HG02610 (cell line): ENCODE results near the gene DMBT1.

Source experiments
- ATAC-seq: cut with Tn5 transposase; IDR thresholded peaks from one replicate; pipeline ENCODE4 v1.9.1; 2021; ENCODE audit warnings: mild to moderate bottlenecking, moderate library complexity; ENCODE audit not compliant: unreplicated experiment

The DMBT1 gene

GRCh38 chr10:122643931-122644534, 83.5 kb downstream of the DMBT1 start:
- no peak for ATAC-seq

GRCh38 chr10:122646511-122647382, 86.2 kb downstream of the DMBT1 start:
- ATAC-seq, result no peak

- no peak for ATAC-seq
Observed at GRCh38 chr10:122647383-122647968, 86.9 kb downstream of the DMBT1 start.

- ATAC-seq, result no peak
Observed at GRCh38 chr10:122648599-122649428, 88.3 kb downstream of the DMBT1 start.

- no peak for ATAC-seq
Observed at GRCh38 chr10:122649903-122650302, 89.3 kb downstream of the DMBT1 start.

- no peak for ATAC-seq
Observed at GRCh38 chr10:122650331-122650730, 89.8 kb downstream of the DMBT1 start.

- ATAC-seq, result no peak
Observed at GRCh38 chr10:122655524-122656307, 95.2 kb downstream of the DMBT1 start.

- ATAC-seq, result no peak
Observed at GRCh38 chr10:122656308-122656705, 95.8 kb downstream of the DMBT1 start.

GRCh38 chr10:122656741-122657140, 96.2 kb downstream of the DMBT1 start:
- ATAC-seq, result no peak

GRCh38 chr10:122657255-122657654, 96.7 kb downstream of the DMBT1 start:
- ATAC-seq, result no peak

GRCh38 chr10:122657729-122658128, 97.2 kb downstream of the DMBT1 start:
- no peak for ATAC-seq

- ATAC-seq, result no peak
Observed at GRCh38 chr10:122658356-122659049, 97.9 kb downstream of the DMBT1 start.

GRCh38 chr10:122659126-122659525, 98.6 kb downstream of the DMBT1 start:
- no peak for ATAC-seq

GRCh38 chr10:122659651-122660050, 99.1 kb downstream of the DMBT1 start:
- ATAC-seq, result no peak

- ATAC-seq, result no peak
Observed at GRCh38 chr10:122660696-122661095, 100.1 kb downstream of the DMBT1 start.

- no peak for ATAC-seq
Observed at GRCh38 chr10:122662231-122662630, 101.7 kb downstream of the DMBT1 start.

GRCh38 chr10:122663516-122664130, 103.1 kb downstream of the DMBT1 start:
- no peak for ATAC-seq

- no peak for ATAC-seq
Observed at GRCh38 chr10:122664501-122664900, 103.9 kb downstream of the DMBT1 start.

GRCh38 chr10:122665329-122665860, 104.8 kb downstream of the DMBT1 start:
- no peak for ATAC-seq
